Measurements from ENCODE around the gene TMEM145.
A peak's percentile ranks its signal among the peaks of the same experiment; 100 is the strongest.

The TMEM145 gene

GRCh38 chr19:42278452-42279154 is 34.5 kb upstream of the TMEM145 start:
- no peak for DNase-seq (ENCODE audit: low spot score)

DNA sequence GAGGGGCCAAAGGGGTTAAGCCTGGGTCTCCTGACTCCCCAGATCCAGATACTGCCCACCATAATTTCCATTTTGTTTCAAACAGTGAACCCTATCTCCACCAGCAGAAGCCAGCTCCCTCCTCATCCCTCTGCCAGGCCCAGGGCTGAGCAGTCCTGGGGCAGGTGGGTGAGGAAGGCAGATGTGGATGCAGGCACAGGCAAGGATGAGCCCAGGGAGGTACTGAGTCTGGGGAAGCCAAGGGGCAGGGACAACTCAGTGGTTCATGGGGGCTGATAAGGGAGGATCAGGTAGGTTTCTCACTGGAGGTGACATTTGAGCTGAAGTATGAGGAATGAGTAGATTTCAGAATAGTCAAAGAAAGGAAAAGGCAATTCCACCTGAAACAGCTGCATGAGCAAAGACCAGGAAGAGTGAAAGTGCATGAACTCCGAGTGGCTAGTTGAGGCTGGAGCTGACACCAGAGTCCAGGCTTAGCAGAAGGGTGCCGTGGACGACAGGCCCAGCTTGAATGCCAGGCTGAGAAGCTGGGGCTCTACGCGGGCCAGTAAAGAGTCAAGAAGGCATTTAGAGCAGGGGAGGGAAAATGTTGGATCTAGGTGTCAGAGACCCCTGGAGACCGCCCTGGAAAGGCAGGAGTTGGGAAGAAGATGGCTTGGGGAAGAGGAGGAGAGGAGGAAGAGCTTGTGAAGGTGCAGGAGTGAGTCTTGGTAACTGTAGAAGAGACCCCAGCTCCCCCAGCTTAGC is 33.8 kb upstream of the TMEM145 start:
- DNase-seq (ENCODE audit: low spot score): no peak

DNA sequence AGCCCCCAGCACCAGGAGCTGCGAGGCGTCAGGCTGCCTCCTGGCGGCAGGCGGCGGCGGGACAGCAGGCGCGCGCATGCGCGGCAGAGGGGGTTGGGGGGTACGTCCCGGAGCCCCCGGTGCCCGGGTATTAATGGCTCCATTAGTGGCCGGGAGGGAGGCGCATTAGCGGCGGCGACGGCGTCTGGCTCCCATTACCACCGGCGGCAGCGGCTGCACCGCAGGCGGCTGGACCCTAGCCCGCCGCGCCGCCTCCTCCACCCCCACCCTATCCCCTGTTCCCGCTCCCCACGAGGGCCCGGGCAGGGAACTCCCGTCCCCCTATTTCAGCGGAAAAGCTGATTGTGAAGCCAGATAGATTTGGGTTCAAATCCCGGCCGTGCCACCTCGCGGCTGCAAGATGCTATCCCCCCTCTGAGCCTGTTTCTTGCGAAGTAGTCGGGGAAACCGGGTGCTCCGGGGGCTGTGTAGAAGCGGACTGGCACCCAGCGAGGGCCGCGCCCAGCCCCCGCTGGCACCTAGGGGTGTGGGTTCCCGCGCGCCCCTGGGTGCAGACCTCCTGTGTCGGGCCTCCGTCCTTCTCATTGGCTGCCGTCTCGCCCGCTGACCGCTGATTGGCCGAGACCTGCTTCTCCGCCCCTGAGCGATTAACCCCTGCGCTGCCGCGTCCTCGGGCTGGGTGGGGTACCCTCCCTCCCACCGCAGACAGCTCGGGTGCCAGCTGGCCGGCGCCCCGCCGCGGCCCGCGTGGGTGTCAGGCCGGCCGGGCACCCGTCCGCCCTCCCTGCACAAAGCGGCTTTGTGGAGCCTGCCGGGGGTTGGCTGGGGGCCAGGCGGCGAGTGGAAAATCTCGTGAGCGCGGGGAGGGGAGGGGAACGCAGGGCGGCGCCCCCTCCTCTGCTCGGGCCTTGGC is 33.0 kb upstream of the TMEM145 start:
- peak; percentile 93 for DNase-seq (ENCODE audit: low spot score)

DNA sequence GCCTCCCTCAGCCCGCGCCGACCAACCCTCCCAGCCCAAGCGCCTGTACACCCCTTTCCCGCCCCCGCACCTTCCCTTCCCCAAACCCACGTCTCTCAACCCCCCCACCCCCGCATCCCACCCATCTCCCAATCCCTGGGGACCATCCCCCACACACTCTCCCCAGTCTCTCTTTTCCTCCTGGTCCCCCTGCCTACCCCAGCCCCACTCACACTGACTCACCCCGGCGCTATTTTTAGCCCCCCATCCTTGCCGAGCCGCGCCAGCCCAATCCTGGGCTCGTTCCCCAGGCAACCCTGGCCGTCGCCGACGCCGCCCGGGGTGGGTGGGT is 32.3 kb upstream of the TMEM145 start:
- no peak for DNase-seq (ENCODE audit: low spot score)

DNA sequence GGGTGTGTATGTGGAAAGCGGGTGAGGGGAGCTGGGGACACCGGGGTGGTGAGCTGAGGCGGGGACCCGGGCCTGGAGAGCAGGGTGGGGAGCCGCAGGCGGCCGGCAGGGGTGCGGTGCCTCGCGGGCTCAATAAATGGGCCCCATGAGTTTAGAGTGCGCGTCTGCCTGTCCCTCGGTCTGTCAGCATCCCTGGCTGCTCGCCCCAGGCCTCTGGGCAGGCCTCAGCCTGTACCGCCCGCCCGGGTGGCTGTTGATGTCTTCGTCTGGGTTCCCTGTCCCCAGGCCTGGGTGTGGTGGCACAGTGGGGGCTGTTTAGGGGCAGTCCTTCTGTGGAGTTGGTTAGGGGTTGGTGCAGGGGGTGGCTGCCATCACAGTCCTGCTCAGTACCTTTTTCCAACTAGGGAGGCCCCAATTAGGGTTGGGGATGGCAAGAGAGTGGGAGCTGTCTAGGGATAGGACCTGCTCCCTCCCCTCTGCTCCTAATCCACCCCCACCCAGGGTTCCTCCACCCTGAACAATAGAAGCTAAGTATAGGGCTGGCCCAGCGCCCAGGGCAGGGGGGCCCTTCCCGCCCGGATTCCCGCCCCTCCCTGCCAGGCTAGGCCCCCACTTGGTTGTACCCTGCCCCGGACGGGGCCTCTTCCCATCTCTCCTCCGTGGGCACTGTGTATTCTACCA is 31.8 kb upstream of the TMEM145 start:
- no peak for DNase-seq (ENCODE audit: low spot score)

- DNase-seq (ENCODE audit: low spot score): peak; percentile 56
Measured at GRCh38 chr19:42281827-42282762, 31.0 kb upstream of the TMEM145 start.

DNA sequence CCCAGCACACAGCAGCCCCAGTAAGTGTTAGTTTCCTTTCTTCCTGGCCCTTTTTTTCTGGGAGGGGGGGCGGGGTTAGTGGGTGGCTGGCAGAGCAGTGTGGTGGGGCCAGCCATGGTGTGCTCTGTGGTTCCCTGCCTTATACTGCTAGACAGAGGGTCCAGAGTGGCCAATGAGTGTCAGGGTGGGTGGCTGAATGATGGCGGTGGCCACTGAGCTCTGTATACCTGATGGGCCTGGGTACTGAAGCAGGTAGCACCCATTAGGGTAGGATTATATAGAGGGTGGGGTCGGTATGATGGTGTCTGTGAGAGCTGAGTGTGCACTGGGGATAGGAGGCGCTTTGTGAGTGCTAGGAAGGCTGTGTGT is 30.3 kb upstream of the TMEM145 start:
- DNase-seq (ENCODE audit: low spot score): no peak

GRCh38 chr19:42283188-42284065 is 29.7 kb upstream of the TMEM145 start:
- peak; percentile 95 for DNase-seq (ENCODE audit: low spot score)

- peak; percentile 88 for DNase-seq (ENCODE audit: low spot score)
Measured at GRCh38 chr19:42284066-42284501, 29.0 kb upstream of the TMEM145 start.

- no peak for DNase-seq (ENCODE audit: low spot score)
Measured at GRCh38 chr19:42284591-42285341, 28.3 kb upstream of the TMEM145 start.

DNA sequence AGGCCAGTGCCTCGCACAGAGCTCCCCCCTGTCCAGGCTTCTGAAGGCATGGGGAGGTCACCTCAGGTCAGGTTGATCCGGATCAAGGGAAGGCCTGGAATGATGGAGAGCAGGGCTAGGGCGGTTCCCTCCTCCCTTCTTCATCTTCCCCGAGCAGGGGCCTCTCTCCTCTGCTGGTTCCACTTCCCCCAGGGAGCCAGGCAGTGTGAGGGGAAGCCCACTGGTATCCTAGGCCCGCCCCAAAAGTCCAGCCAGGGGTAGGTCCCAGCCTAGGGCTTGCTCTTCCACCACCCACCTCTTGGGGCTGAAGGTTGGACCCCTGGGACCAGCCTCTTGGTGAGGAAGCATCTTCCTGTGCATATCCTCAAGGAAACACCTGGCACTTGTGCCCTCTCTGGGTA is 27.6 kb upstream of the TMEM145 start:
- no peak for DNase-seq (ENCODE audit: low spot score)

- DNase-seq (ENCODE audit: low spot score): no peak
Measured at GRCh38 chr19:42285988-42286348, 27.1 kb upstream of the TMEM145 start.

GRCh38 chr19:42286349-42287016 is 26.6 kb upstream of the TMEM145 start:
- no peak for DNase-seq (ENCODE audit: low spot score)

GRCh38 chr19:42287017-42287826 is 25.9 kb upstream of the TMEM145 start:
- no peak for DNase-seq (ENCODE audit: low spot score)

- no peak for DNase-seq (ENCODE audit: low spot score)
Measured at GRCh38 chr19:42287827-42288107, 25.3 kb upstream of the TMEM145 start.

GRCh38 chr19:42288387-42288786 is 24.7 kb upstream of the TMEM145 start:
- DNase-seq (ENCODE audit: low spot score): no peak

- no peak for DNase-seq (ENCODE audit: low spot score)
Measured at GRCh38 chr19:42288881-42289555, 24.1 kb upstream of the TMEM145 start.

All from iPS-NIHi11 (cell line).